GM23338 (cell line): Measurements from ENCODE around the gene ZNF219. TPM values are rescaled to one million over a fixed set of nuclear protein-coding genes. Genes with fewer than 3 reads are reported as not detected.

Experiments used
- ATAC-seq: fragments of 200-7000 bp; cut with Tn5 transposase; 3 replicates; pipeline ENCODE4 v1.9.1; 2020
- DNase-seq: peaks from one replicate; pipeline ENCODE4 v3.0.0-alpha.2; 2015; ENCODE audit warnings: low spot score
- H2AFZ ChIP-seq: fragments of 200-600 bp; sonication (generic); 2 replicates; pipeline ENCODE4 v1.8.0; 2016; ENCODE audit warnings: antibody characterized with exemption, mild to moderate bottlenecking, moderate library complexity
- H3F3A ChIP-seq: fragments of 200-600 bp; sonication (generic); replicated peaks from 2 replicates; pipeline ENCODE4 v1.8.0; 2017; ENCODE audit warnings: antibody characterized with exemption, mixed run types, low read depth
- H3K27ac ChIP-seq: fragments of 200-600 bp; sonication (generic); 2 replicates; pipeline ENCODE4 v1.6.1; 2016; ENCODE audit warnings: low read depth
- H3K27me3 ChIP-seq: fragments of 200-600 bp; sonication (generic); 2 replicates; pipeline ENCODE4 v1.8.0; 2016; ENCODE audit warnings: mild to moderate bottlenecking, mixed run types, moderate library complexity; ENCODE audit not compliant: insufficient read depth
- H3K36me3 ChIP-seq: fragments of 200-600 bp; sonication (generic); 2 replicates; pipeline ENCODE4 v1.8.0; 2016; ENCODE audit warnings: mild to moderate bottlenecking; ENCODE audit not compliant: insufficient read depth
- H3K4me1 ChIP-seq: fragments of 200-600 bp; sonication (generic); 2 replicates; pipeline ENCODE4 v1.8.0; 2016; ENCODE audit warnings: mild to moderate bottlenecking, moderate library complexity; ENCODE audit not compliant: insufficient read depth
- H3K4me2 ChIP-seq: fragments of 200-600 bp; sonication (generic); 2 replicates; pipeline ENCODE4 v1.7.1; 2017; ENCODE audit warnings: mixed run types
- H3K4me3 ChIP-seq: fragments of 200-600 bp; sonication (generic); 2 replicates; pipeline ENCODE4 v1.6.1; 2016; ENCODE audit warnings: mixed run types
- H3K79me2 ChIP-seq: fragments of 200-600 bp; sonication (generic); replicated peaks from 2 replicates; pipeline ENCODE4 v1.8.0; 2017; ENCODE audit warnings: mild to moderate bottlenecking; ENCODE audit not compliant: insufficient read depth
- H3K9me2 ChIP-seq: fragments of 200-600 bp; sonication (generic); 2 replicates; pipeline ENCODE4 v1.8.0; 2017; ENCODE audit not compliant: insufficient read depth
- H4K20me1 ChIP-seq: fragments of 200-600 bp; sonication (generic); replicated peaks from 2 replicates; pipeline ENCODE4 v1.8.0; 2017; ENCODE audit warnings: mild to moderate bottlenecking; ENCODE audit not compliant: insufficient read depth
- H3K27ac Mint-ChIP-seq: 2 replicates; pipeline ENCODE4 v1.8.0; 2020; ENCODE audit warnings: inconsistent platforms, mild to moderate bottlenecking, moderate library complexity, mixed read lengths
- H3K27me3 Mint-ChIP-seq: 3 replicates; pipeline ENCODE4 v1.8.0; 2022; ENCODE audit warnings: low read depth, mild to moderate bottlenecking, moderate library complexity, mixed read lengths, inconsistent platforms; ENCODE audit not compliant: insufficient read depth, poor library complexity
- H3K36me3 Mint-ChIP-seq: 3 replicates; pipeline ENCODE4 v1.8.0; 2021; ENCODE audit warnings: low read depth, mild to moderate bottlenecking, inconsistent platforms, moderate library complexity, mixed read lengths
- H3K4me1 Mint-ChIP-seq: 3 replicates; pipeline ENCODE4 v1.8.0; 2020; ENCODE audit warnings: mild to moderate bottlenecking, inconsistent platforms, mixed read lengths
- H3K4me3 Mint-ChIP-seq: 3 replicates; pipeline ENCODE4 v1.8.0; 2021; ENCODE audit warnings: moderate library complexity, mild to moderate bottlenecking, inconsistent platforms, mixed read lengths
- H3K9me3 Mint-ChIP-seq: 3 replicates; pipeline ENCODE4 v1.8.0; 2020; ENCODE audit warnings: moderate library complexity, mild to moderate bottlenecking, inconsistent platforms, mixed read lengths
- CREB1 ChIP-seq: fragments of 250-450 bp; sonication (Bioruptor Pico); IDR thresholded peaks from 2 replicates; pipeline ENCODE4 v1.5.0; 2020; ENCODE audit warnings: low read depth, mild to moderate bottlenecking, moderate library complexity
- EZH2 ChIP-seq: fragments of 200-600 bp; sonication (generic); IDR thresholded peaks from one replicate; pipeline ENCODE4 v1.8.0; 2017; ENCODE audit warnings: antibody characterized with exemption, mild to moderate bottlenecking, low read depth; ENCODE audit not compliant: unreplicated experiment
- EZH2phosphoT487 ChIP-seq: fragments of 200-600 bp; sonication (generic); IDR thresholded peaks from one replicate; pipeline ENCODE4 v1.8.1; 2018; ENCODE audit warnings: antibody characterized with exemption; ENCODE audit not compliant: unreplicated experiment
- JUNB ChIP-seq: IDR thresholded peaks from one replicate; pipeline ENCODE4 v1.6.1; 2016; ENCODE audit warnings: antibody characterized with exemption; ENCODE audit not compliant: unreplicated experiment
- NANOG ChIP-seq: IDR thresholded peaks from 2 replicates; pipeline ENCODE4 v1.6.1; 2016; ENCODE audit warnings: antibody characterized with exemption, borderline replicate concordance
- POLR2AphosphoS5 ChIP-seq: IDR thresholded peaks from 2 replicates; pipeline ENCODE4 v1.6.1; 2016; ENCODE audit warnings: antibody characterized with exemption, low read depth
- STAT1 ChIP-seq: IDR thresholded peaks from one replicate; pipeline ENCODE4 v1.6.1; 2016; ENCODE audit warnings: antibody characterized with exemption; ENCODE audit not compliant: unreplicated experiment
- ZNF114 ChIP-seq: fragments of 250-450 bp; sonication (Bioruptor Pico); IDR thresholded peaks from 2 replicates; pipeline ENCODE4 v1.5.0; 2020; ENCODE audit warnings: mild to moderate bottlenecking, moderate library complexity
- ZNF331 ChIP-seq: fragments of 250-450 bp; sonication (Bioruptor Pico); IDR thresholded peaks from 2 replicates; pipeline ENCODE4 v1.5.0; 2020; ENCODE audit warnings: low read depth, mild to moderate bottlenecking, moderate library complexity
- polyA plus RNA-seq: library from polyadenylated mRNA; unstranded; fragments of >200 nt; fragmentation: Nextera tagmentation; extraction: Ambion mirVana; gene quantifications from 2 replicates; pipeline ENCODE4 v1.2.1, GENCODE V29; 2016
- total RNA-seq: library from RNA; depleted of rRNA; stranded (reverse); fragments of >200 nt; shearing (Covaris generic); gene quantifications from 2 replicates; pipeline ENCODE4 v1.2.3, GENCODE V29; 2014
- TF ChIP-seq, protein P1 (sequence below), 2 experiments: fragments of 200-600 bp in 1 of 2; sonication (generic) in 1 of 2; conservative IDR thresholded peaks; 2 replicates each; pipeline versions ENCODE4 v1.5.1 to v1.6.1; 2016 to 2017; ENCODE audit warnings: antibody characterized with exemption in 2 of 2, low read depth in 2 of 2, mild to moderate bottlenecking in 2 of 2, moderate library complexity in 1 of 2
- TF ChIP-seq, protein P2 (sequence below): IDR thresholded peaks from one replicate; pipeline ENCODE4 v1.6.1; 2018; ENCODE audit warnings: antibody characterized with exemption; ENCODE audit not compliant: unreplicated experiment

Gene ZNF219
- total and polyA plus RNA-seq, 2 experiments from 2014 or later = 37.7 to 153 TPM

DNA sequence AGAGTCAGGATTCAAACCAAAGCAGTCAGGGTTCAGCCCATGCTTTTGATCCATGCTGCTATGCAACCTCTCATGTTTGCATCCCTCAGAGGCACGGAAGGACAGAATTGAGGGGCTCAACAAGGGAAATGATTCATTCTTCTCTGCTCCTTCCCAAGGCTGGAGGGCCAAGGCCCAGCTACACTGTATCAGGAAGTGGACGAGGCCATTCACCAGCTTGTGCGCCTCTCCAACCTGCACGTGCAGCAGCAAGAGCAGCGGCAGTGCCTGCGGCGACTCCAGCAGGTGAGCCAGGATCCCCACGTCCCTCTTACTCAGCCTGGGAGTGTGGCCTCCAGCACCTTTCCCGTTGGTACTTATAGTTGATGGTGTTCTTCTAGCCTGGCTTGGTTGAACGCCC, 19.7 kb downstream of the ZNF219 start (continued):
- no peak for TF ChIP-seq ZNF114 (CRISPR knock-in tag)
- no peak for TF ChIP-seq EZH2phosphoT487
- TF ChIP-seq, protein P1, sequence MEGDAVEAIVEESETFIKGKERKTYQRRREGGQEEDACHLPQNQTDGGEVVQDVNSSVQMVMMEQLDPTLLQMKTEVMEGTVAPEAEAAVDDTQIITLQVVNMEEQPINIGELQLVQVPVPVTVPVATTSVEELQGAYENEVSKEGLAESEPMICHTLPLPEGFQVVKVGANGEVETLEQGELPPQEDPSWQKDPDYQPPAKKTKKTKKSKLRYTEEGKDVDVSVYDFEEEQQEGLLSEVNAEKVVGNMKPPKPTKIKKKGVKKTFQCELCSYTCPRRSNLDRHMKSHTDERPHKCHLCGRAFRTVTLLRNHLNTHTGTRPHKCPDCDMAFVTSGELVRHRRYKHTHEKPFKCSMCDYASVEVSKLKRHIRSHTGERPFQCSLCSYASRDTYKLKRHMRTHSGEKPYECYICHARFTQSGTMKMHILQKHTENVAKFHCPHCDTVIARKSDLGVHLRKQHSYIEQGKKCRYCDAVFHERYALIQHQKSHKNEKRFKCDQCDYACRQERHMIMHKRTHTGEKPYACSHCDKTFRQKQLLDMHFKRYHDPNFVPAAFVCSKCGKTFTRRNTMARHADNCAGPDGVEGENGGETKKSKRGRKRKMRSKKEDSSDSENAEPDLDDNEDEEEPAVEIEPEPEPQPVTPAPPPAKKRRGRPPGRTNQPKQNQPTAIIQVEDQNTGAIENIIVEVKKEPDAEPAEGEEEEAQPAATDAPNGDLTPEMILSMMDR (conservative IDR thresholded peaks at IDR 0.05; ENCODE audit: low read depth in 2 of 2) = no peak
- TF ChIP-seq POLR2AphosphoS5 = no peak
- TF ChIP-seq EZH2 = no peak
- TF ChIP-seq NANOG = no peak
- TF ChIP-seq CREB1 (CRISPR knock-in tag) = no peak
- no peak for TF ChIP-seq JUNB
- no peak for TF ChIP-seq STAT1
- TF ChIP-seq ZNF331 (CRISPR knock-in tag) = no peak
- TF ChIP-seq, protein P2, sequence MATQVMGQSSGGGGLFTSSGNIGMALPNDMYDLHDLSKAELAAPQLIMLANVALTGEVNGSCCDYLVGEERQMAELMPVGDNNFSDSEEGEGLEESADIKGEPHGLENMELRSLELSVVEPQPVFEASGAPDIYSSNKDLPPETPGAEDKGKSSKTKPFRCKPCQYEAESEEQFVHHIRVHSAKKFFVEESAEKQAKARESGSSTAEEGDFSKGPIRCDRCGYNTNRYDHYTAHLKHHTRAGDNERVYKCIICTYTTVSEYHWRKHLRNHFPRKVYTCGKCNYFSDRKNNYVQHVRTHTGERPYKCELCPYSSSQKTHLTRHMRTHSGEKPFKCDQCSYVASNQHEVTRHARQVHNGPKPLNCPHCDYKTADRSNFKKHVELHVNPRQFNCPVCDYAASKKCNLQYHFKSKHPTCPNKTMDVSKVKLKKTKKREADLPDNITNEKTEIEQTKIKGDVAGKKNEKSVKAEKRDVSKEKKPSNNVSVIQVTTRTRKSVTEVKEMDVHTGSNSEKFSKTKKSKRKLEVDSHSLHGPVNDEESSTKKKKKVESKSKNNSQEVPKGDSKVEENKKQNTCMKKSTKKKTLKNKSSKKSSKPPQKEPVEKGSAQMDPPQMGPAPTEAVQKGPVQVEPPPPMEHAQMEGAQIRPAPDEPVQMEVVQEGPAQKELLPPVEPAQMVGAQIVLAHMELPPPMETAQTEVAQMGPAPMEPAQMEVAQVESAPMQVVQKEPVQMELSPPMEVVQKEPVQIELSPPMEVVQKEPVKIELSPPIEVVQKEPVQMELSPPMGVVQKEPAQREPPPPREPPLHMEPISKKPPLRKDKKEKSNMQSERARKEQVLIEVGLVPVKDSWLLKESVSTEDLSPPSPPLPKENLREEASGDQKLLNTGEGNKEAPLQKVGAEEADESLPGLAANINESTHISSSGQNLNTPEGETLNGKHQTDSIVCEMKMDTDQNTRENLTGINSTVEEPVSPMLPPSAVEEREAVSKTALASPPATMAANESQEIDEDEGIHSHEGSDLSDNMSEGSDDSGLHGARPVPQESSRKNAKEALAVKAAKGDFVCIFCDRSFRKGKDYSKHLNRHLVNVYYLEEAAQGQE = no peak

DNA sequence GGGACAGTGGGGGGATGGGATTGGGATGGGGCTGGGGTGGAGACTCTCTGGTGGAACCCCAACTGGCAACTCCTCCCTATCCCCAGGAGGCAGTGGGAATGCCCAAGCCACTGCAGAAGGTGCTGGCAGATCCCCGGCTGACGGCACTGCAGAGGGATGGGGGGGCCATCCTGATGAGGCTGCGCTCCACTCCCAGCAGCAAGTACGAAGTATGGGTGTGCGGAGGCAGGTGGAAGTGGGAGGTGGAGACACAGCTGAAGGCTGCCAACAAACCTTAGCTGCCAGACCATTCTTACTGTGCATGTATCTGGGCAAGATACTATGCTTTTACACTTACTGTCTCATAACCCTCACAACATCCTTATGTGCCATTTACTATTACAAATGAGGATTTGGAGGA, 20.2 kb downstream of the ZNF219 start:
- H3K36me3 Mint-ChIP-seq = peaks cover 88% of the 10 kb centered on the region
- no peaks in the 10 kb centered on the region for H3K9me2 ChIP-seq
- H3F3A ChIP-seq = no peaks in the 10 kb centered on the region
- no peak overlapping the region for H3K27ac ChIP-seq
- no peaks in the 10 kb centered on the region for H3K79me2 ChIP-seq
- H3K4me1 Mint-ChIP-seq = peaks cover 6% of the 10 kb centered on the region
- no peak overlapping the region for H3K27ac Mint-ChIP-seq
- TF ChIP-seq POLR2AphosphoS5 (no peak), JUNB (no peak), EZH2 (no peak), EZH2phosphoT487 (no peak), ZNF114 (CRISPR knock-in tag) (no peak), STAT1 (no peak), NANOG (no peak)
- TF ChIP-seq, protein P1 (conservative IDR thresholded peaks at IDR 0.05; ENCODE audit: low read depth in 2 of 2) = no peak
- H3K27me3 Mint-ChIP-seq = peaks cover 6% of the 10 kb centered on the region
- peaks cover 3% of the 10 kb centered on the region for H4K20me1 ChIP-seq
- H3K27me3 ChIP-seq = no peaks in the 10 kb centered on the region
- no peak overlapping the region for H2AFZ ChIP-seq
- H3K4me1 ChIP-seq = no peaks in the 10 kb centered on the region
- ATAC-seq (no peak), DNase-seq (no peak)
- H3K4me2 ChIP-seq = no peak overlapping the region
- H3K4me3 ChIP-seq = no peak overlapping the region
- no peaks in the 10 kb centered on the region; the same call in 1 of the 3 replicates for H3K9me3 Mint-ChIP-seq
- H3K36me3 ChIP-seq = peaks cover 20% of the 10 kb centered on the region; the same call in 1 of the 2 replicates
- no peak overlapping the region for H3K4me3 Mint-ChIP-seq
